Dendritic cell treated with granulocyte-macrophage colony-stimulating factor and Interleukin-4, amounts not matched to agents 40 ng/mL and 50 ng/mL, for 4 days (primary cell): Measurements from ENCODE around the gene CIDEA.

Experiments used
- H3K27ac Mint-ChIP-seq: one replicate; pipeline ENCODE4 v1.8.0; 2022; ENCODE audit warnings: mild to moderate bottlenecking, mixed read lengths
- H3K27me3 Mint-ChIP-seq: one replicate; pipeline ENCODE4 v1.8.0; 2022; ENCODE audit warnings: mild to moderate bottlenecking, mixed read lengths
- H3K36me3 Mint-ChIP-seq: one replicate; pipeline ENCODE4 v1.8.0; 2022; ENCODE audit warnings: low read depth, mixed read lengths
- H3K4me1 Mint-ChIP-seq: one replicate; pipeline ENCODE4 v1.8.0; 2022; ENCODE audit warnings: low read depth, mixed read lengths
- H3K4me3 Mint-ChIP-seq: one replicate; pipeline ENCODE4 v1.8.0; 2022; ENCODE audit warnings: mild to moderate bottlenecking, moderate library complexity, mixed read lengths
- H3K9me3 Mint-ChIP-seq: one replicate; pipeline ENCODE4 v1.8.0; 2022; ENCODE audit warnings: mixed read lengths
- intact Hi-C: fragments of 100-400 bp; cut with micrococcal nuclease; formaldehyde crosslinking; loops from one replicate; pipeline ENCODE4 v1.15.0; 2022

Gene CIDEA

GRCh38 chr18:12248926-12249720 is 5.0 kb upstream of the CIDEA start:
- no peaks in the 10 kb centered on the region for H3K9me3 Mint-ChIP-seq
- H3K4me3 Mint-ChIP-seq = no peak overlapping the region
- H3K27me3 Mint-ChIP-seq = peaks cover 62% of the 10 kb centered on the region
- H3K4me1 Mint-ChIP-seq = no peaks in the 10 kb centered on the region
- H3K36me3 Mint-ChIP-seq = no peaks in the 10 kb centered on the region
- H3K27ac Mint-ChIP-seq = no peak overlapping the region
- intact Hi-C loops = no loop called here

DNA sequence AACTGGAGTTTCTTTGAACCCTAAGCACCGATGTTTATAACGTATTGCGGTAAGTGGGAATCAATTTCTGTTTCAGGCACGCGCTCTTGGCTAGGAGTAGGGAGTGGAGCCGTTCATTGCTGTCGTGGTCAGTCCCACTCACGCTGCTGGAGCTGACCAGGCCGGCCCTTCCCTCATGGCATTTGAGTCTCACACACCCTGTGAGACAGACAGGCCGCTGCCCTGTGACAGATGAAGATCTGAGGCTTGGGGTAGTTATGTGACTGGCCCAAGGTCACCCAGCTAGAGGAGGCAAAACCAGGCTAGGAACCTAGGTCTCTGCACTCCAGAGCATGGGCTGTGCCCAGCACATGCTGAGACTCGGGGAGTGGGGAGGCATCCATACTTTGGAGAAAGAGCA is 2.9 kb upstream of the CIDEA start:
- peaks cover 76% of the 10 kb centered on the region for H3K27me3 Mint-ChIP-seq
- no peaks in the 10 kb centered on the region for H3K9me3 Mint-ChIP-seq

GRCh38 chr18:12252061-12252460 is 2.1 kb upstream of the CIDEA start:
- intact Hi-C loops = no loop called here
- peaks cover 76% of the 10 kb centered on the region for H3K27me3 Mint-ChIP-seq
- peaks cover 15% of the 10 kb centered on the region for H3K4me1 Mint-ChIP-seq
- H3K36me3 Mint-ChIP-seq = no peaks in the 10 kb centered on the region
- no peak overlapping the region for H3K27ac Mint-ChIP-seq
- no peak overlapping the region for H3K4me3 Mint-ChIP-seq
- H3K9me3 Mint-ChIP-seq = no peaks in the 10 kb centered on the region

More for the DNA sequence above, 2.9 kb upstream of the CIDEA start:
- intact Hi-C loops = no loop called here
- H3K36me3 Mint-ChIP-seq = no peaks in the 10 kb centered on the region
- no peak overlapping the region for H3K27ac Mint-ChIP-seq
- H3K4me1 Mint-ChIP-seq = peaks cover 10% of the 10 kb centered on the region
- H3K4me3 Mint-ChIP-seq = no peak overlapping the region

GRCh38 chr18:12253027-12253426 is 1.1 kb upstream of the CIDEA start:
- peaks cover 78% of the 10 kb centered on the region for H3K27me3 Mint-ChIP-seq
- intact Hi-C loops = no loop called here
- no peaks in the 10 kb centered on the region for H3K9me3 Mint-ChIP-seq
- no peak overlapping the region for H3K27ac Mint-ChIP-seq
- H3K4me3 Mint-ChIP-seq = no peak overlapping the region
- H3K4me1 Mint-ChIP-seq = peaks cover 25% of the 10 kb centered on the region
- no peaks in the 10 kb centered on the region for H3K36me3 Mint-ChIP-seq

DNA sequence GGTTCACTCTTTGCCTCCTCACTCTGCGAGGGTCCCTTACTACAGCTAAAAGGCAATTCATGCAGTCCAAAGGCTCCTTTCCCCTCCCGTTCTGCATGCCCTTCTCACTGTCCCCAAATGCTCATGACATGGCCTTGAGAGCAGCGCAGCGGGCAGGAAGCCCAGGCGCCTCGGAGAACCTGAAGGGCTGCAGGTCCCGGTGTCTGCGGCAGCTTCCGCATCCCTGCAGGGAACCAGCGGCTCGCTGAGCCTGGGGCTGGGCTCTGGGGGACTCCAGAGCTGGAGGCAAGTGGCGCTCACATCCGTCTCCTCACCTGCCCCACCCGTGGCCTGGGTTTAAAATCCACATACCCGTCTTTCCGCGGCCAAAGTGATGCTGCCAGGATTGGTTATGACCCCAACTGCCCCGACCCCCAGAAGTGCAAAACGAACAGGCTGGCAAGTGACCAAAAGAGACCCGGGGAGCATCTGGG is 462 bp upstream of the CIDEA start:
- H3K4me1 Mint-ChIP-seq = peaks cover 27% of the 10 kb centered on the region
- H3K27ac Mint-ChIP-seq = no peak overlapping the region
- no peaks in the 10 kb centered on the region for H3K36me3 Mint-ChIP-seq
- peaks cover 81% of the 10 kb centered on the region for H3K27me3 Mint-ChIP-seq
- H3K4me3 Mint-ChIP-seq = no peak overlapping the region
- no peaks in the 10 kb centered on the region for H3K9me3 Mint-ChIP-seq
- intact Hi-C loops = no loop called here

- H3K36me3 Mint-ChIP-seq = no peaks in the 10 kb centered on the region
- H3K4me1 Mint-ChIP-seq = peaks cover 27% of the 10 kb centered on the region
- intact Hi-C loops = no loop called here
- H3K9me3 Mint-ChIP-seq = no peaks in the 10 kb centered on the region
- peaks cover 79% of the 10 kb centered on the region for H3K27me3 Mint-ChIP-seq
- H3K4me3 Mint-ChIP-seq = no peak overlapping the region
- no peak overlapping the region for H3K27ac Mint-ChIP-seq
These were observed 805 bp downstream of the CIDEA start for GRCh38 chr18:12254820-12255511.

DNA sequence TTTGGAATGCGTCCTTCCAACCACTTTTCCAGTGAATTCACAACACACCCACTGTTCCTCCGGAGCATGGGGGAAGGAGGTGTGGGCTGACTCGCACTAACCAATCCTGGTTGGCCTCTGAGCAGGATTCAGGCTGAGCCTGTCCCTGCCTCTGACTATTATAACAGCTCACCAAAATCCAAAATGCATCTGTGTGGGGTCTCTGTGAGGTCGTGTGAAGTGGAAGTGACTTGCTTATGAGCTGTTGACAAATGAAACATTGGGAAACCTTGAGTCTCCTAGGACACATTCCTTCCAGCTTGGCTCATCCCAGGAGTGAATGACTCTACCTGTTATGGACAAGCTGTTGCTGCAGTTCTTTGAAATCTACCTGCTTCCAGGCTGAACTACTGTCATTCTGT is 1.5 kb downstream of the CIDEA start:
- Mint-ChIP-seq H3K27ac (no peak overlapping the region), H3K36me3 (no peaks in the 10 kb centered on the region), H3K4me1 (peaks cover 27% of the 10 kb centered on the region), H3K27me3 (peaks cover 76% of the 10 kb centered on the region), H3K4me3 (no peak overlapping the region), H3K9me3 (no peaks in the 10 kb centered on the region)
- intact Hi-C loops = no loop called here

- Mint-ChIP-seq H3K27me3 (peaks cover 65% of the 10 kb centered on the region), H3K9me3 (no peaks in the 10 kb centered on the region), H3K27ac (no peak overlapping the region), H3K4me3 (no peak overlapping the region), H3K36me3 (no peaks in the 10 kb centered on the region), H3K4me1 (peaks cover 27% of the 10 kb centered on the region)
- intact Hi-C loops = no loop called here
These were observed 2.8 kb downstream of the CIDEA start for GRCh38 chr18:12256951-12257350.

DNA sequence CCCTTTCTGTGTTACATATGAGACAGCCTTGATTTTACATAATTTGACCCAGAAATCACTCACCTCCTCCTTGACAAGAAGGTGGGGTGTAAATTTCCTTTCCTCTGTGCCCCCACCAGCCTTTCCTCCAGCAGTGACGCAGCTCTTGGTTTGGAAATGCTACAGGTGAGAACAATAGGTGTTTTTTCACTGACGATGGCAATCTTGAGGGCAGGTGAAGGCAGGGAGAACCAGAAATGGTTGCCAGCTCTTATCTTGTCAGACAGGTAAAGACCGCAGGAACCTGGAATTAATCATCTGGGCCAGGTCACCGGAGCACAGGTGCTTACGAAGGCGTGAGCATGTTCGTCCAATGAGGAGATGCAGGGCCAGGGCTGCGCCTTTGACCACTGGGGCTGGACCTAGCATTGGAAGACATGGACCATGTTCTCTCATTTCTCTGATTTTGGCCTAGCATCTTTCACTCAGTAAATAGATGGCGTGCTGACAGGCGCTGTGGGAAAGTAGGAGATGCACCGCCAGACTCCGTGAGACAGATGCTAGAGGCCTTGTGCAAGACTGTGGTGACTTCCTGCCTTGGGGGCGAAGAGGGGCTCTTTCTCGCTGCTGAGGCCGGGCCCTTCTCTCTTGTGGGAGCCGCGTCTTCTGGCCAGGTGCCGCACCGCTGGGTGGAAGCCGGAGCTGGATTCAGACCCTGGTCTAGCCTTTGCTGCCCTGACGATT is 4.0 kb downstream of the CIDEA start:
- Mint-ChIP-seq H3K27ac (no peak overlapping the region), H3K4me3 (no peak overlapping the region), H3K4me1 (peaks cover 27% of the 10 kb centered on the region), H3K27me3 (peaks cover 57% of the 10 kb centered on the region), H3K9me3 (no peaks in the 10 kb centered on the region), H3K36me3 (no peaks in the 10 kb centered on the region)
- intact Hi-C loops = no loop called here

- intact Hi-C loops = no loop called here
- H3K4me3 Mint-ChIP-seq = no peak overlapping the region
- H3K36me3 Mint-ChIP-seq = no peaks in the 10 kb centered on the region
- H3K27ac Mint-ChIP-seq = no peak overlapping the region
- H3K9me3 Mint-ChIP-seq = no peaks in the 10 kb centered on the region
- peaks cover 50% of the 10 kb centered on the region for H3K27me3 Mint-ChIP-seq
- H3K4me1 Mint-ChIP-seq = peaks cover 27% of the 10 kb centered on the region
These were observed 4.9 kb downstream of the CIDEA start for GRCh38 chr18:12258719-12259705.

- Mint-ChIP-seq H3K9me3 (no peaks in the 10 kb centered on the region), H3K27ac (no peak overlapping the region), H3K4me3 (no peak overlapping the region), H3K36me3 (no peaks in the 10 kb centered on the region), H3K27me3 (peaks cover 30% of the 10 kb centered on the region), H3K4me1 (peaks cover 5% of the 10 kb centered on the region)
- intact Hi-C loops = no loop called here
These were observed 8.6 kb downstream of the CIDEA start for GRCh38 chr18:12262748-12263147.

DNA sequence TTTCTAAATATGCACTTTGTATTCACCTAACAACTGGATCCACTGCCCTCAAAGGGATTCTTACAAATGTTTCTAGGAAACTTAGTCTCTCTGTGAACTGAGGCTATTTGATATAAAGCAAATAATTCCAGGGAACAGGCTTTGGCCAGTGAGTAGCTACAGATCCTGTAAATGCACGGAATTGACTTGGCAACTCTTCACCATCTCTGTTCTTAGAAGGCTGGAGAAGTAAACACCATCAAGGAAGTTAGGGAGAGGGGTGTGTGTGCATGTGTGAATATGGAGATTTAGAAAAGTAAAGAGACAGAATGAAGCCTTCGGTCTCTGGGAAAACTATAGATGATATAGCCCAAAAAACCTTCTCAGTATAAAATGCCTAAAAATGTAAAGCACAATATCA is 10.7 kb downstream of the CIDEA start:
- no peaks in the 10 kb centered on the region for H3K4me1 Mint-ChIP-seq
- H3K27ac Mint-ChIP-seq = no peak overlapping the region
- H3K9me3 Mint-ChIP-seq = no peaks in the 10 kb centered on the region
- peaks cover 18% of the 10 kb centered on the region for H3K27me3 Mint-ChIP-seq
- no peaks in the 10 kb centered on the region for H3K36me3 Mint-ChIP-seq
- intact Hi-C loops = no loop called here
- no peak overlapping the region for H3K4me3 Mint-ChIP-seq
